Fibroblast of lung (primary cell): Measurements from ENCODE around the gene GAK. TPM values are rescaled to one million over a fixed set of nuclear protein-coding genes. Genes with fewer than 3 reads are reported as not detected.

ENCODE experiments used
- DNase-seq, 2 donors: peaks; one replicate each; pipeline versions ENCODE4 v3.0.0 to v3.0.0-alpha.2; 2010; ENCODE audit warnings: low read depth in 2 of 2
- H2AFZ ChIP-seq: 2 replicates; pipeline ENCODE4 v1.5.1; 2012; ENCODE audit warnings: low read length, control low read depth, inconsistent platforms
- H3K27ac ChIP-seq: 2 replicates; pipeline ENCODE4 v1.5.1; 2011; ENCODE audit warnings: low read length, control low read depth; ENCODE audit not compliant: insufficient read depth
- H3K27me3 ChIP-seq: 2 replicates; pipeline ENCODE4 v1.5.1; 2011; ENCODE audit warnings: mild to moderate bottlenecking, low read length; ENCODE audit not compliant: control insufficient read depth, insufficient read depth
- H3K36me3 ChIP-seq: 2 replicates; pipeline ENCODE4 v1.5.1; 2011; ENCODE audit warnings: low read length; ENCODE audit not compliant: control insufficient read depth, insufficient read depth
- H3K4me1 ChIP-seq: 2 replicates; pipeline ENCODE4 v1.5.1; 2011; ENCODE audit warnings: low read length; ENCODE audit not compliant: control insufficient read depth, insufficient read depth; ENCODE audit errors: extremely low read depth
- H3K4me2 ChIP-seq: 2 replicates; pipeline ENCODE4 v1.5.1; 2011; ENCODE audit warnings: low read length, control low read depth; ENCODE audit not compliant: insufficient read depth; ENCODE audit errors: extremely low read depth
- H3K4me3 ChIP-seq, 4 experiments: fragments of 200-600 bp in 1 of 4; sonication (generic) in 1 of 4; replicated peaks in 1 of 4; 2 replicates each; pipeline ENCODE4 v1.5.1; 2011 to 2016; ENCODE audit warnings: low read length in 4 of 4, low read depth in 3 of 4, mild to moderate bottlenecking in 3 of 4, control low read depth in 2 of 4, inconsistent platforms in 1 of 4, mixed read lengths in 1 of 4; ENCODE audit not compliant: insufficient read depth in 1 of 4; ENCODE audit errors: control extremely low read depth in 1 of 4
- H3K79me2 ChIP-seq: 2 replicates; pipeline ENCODE4 v1.5.1; 2012; ENCODE audit warnings: mild to moderate bottlenecking, low read length, inconsistent platforms; ENCODE audit not compliant: control insufficient read depth, insufficient read depth
- H3K9ac ChIP-seq: 2 replicates; pipeline ENCODE4 v1.5.1; 2011; ENCODE audit warnings: mild to moderate bottlenecking, low read length, control low read depth; ENCODE audit not compliant: insufficient read depth
- H3K9me3 ChIP-seq: 2 replicates; pipeline ENCODE4 v1.5.1; 2012; ENCODE audit warnings: low read depth, low read length; ENCODE audit not compliant: control insufficient read depth, insufficient read depth
- H4K20me1 ChIP-seq: 2 replicates; pipeline ENCODE4 v1.5.1; 2011; ENCODE audit warnings: low read length; ENCODE audit not compliant: control insufficient read depth, insufficient read depth; ENCODE audit errors: extremely low read depth
- CTCF ChIP-seq, 2 donors: IDR thresholded peaks in 1 of 2; conservative IDR thresholded peaks in 1 of 2; 1 replicate in 1 of 2; 2 replicates in 1 of 2; pipeline ENCODE4 v1.5.1; 2011 to 2012; ENCODE audit warnings: low read length in 2 of 2, control low read depth in 1 of 2, inconsistent platforms in 1 of 2, low read depth in 1 of 2, mild to moderate bottlenecking in 1 of 2
- EZH2 ChIP-seq: IDR thresholded peaks from 2 replicates; pipeline ENCODE4 v1.5.1; 2012; ENCODE audit warnings: low read length, control low read depth, mild to moderate bottlenecking; ENCODE audit errors: missing control alignments
- polyA plus RNA-seq, 2 donors: library from polyadenylated mRNA; depleted of rRNA in 1 of 2; stranded (reverse) in 1 of 2; unstranded in 1 of 2; fragments of >200 nt; gene quantifications; 2 replicates each; pipeline ENCODE4 v1.2.1, GENCODE V29; 2011 to 2012; ENCODE audit warnings: missing spikeins in 1 of 2
- total RNA-seq: library from RNA; depleted of rRNA; stranded (reverse); fragments of >200 nt; gene quantifications from 2 replicates; pipeline ENCODE4 v1.2.1, GENCODE V29; 2014

GAK gene
- total and polyA plus RNA-seq, 2 donors (not counting 1 experiment from before 2014, with no cell fraction given): 10.1 to 48.2 TPM

- Histone ChIP-seq H4K20me1 (no peaks in the 10 kb centered on the region), H2AFZ (no peak overlapping the region), H3K27me3 (no peaks in the 10 kb centered on the region), H3K36me3 (peaks cover 40% of the 10 kb centered on the region), H3K9ac (no peak overlapping the region), H3K4me2 (no peak overlapping the region), H3K79me2 (no peaks in the 10 kb centered on the region), H3K9me3 (no peaks in the 10 kb centered on the region), H3K4me1 (no peaks in the 10 kb centered on the region), H3K27ac (no peak overlapping the region), H3K4me3 (no peak overlapping the region)
- no peak for DNase-seq
- TF ChIP-seq EZH2: no peak
- no peak for TF ChIP-seq CTCF (conservative IDR thresholded peaks at IDR 0.05 in 1 of 2, IDR thresholded peaks at IDR 0.05 in 1 of 2; ENCODE audit: low read depth in 1 of 2, low read length in 2 of 2)
Measured at GRCh38 chr4:868421-868820, 63.7 kb downstream of the GAK start.

GRCh38 chr4:867526-868250 is 64.4 kb downstream of the GAK start:
- no peak for DNase-seq
- Histone ChIP-seq H3K27me3 (no peaks in the 10 kb centered on the region), H3K27ac (no peak overlapping the region), H3K36me3 (peaks cover 44% of the 10 kb centered on the region), H3K79me2 (no peaks in the 10 kb centered on the region), H3K4me2 (no peak overlapping the region), H3K9me3 (no peaks in the 10 kb centered on the region), H3K4me3 (no peak overlapping the region), H3K9ac (no peak overlapping the region), H3K4me1 (no peaks in the 10 kb centered on the region), H4K20me1 (no peaks in the 10 kb centered on the region), H2AFZ (no peak overlapping the region)
- no peak for TF ChIP-seq EZH2
- TF ChIP-seq CTCF (conservative IDR thresholded peaks at IDR 0.05 in 1 of 2, IDR thresholded peaks at IDR 0.05 in 1 of 2; ENCODE audit: low read depth in 1 of 2, low read length in 2 of 2): no peak

- Histone ChIP-seq H3K79me2 (no peaks in the 10 kb centered on the region), H3K4me1 (no peaks in the 10 kb centered on the region), H4K20me1 (no peaks in the 10 kb centered on the region), H3K27ac (no peak overlapping the region), H3K4me3 (no peak overlapping the region), H3K9ac (no peak overlapping the region), H3K9me3 (no peaks in the 10 kb centered on the region), H2AFZ (no peak overlapping the region), H3K27me3 (no peaks in the 10 kb centered on the region), H3K4me2 (no peak overlapping the region), H3K36me3 (peaks cover 39% of the 10 kb centered on the region)
- DNase-seq: peak; percentile 3 to 64
- TF ChIP-seq EZH2 (no peak), CTCF (conservative IDR thresholded peaks at IDR 0.05 in 1 of 2, IDR thresholded peaks at IDR 0.05 in 1 of 2; ENCODE audit: low read depth in 1 of 2, low read length in 2 of 2) (no peak)
Measured at GRCh38 chr4:866761-867390, 65.2 kb downstream of the GAK start.
